ENCODE data around the gene YBX1. TPM values are rescaled to one million over a fixed set of nuclear protein-coding genes. Genes with fewer than 3 reads are reported as not detected.

YBX1 gene
- total RNA-seq: 100 to 1,000 TPM; 227 to 358 (median 293) TPM

DNA sequence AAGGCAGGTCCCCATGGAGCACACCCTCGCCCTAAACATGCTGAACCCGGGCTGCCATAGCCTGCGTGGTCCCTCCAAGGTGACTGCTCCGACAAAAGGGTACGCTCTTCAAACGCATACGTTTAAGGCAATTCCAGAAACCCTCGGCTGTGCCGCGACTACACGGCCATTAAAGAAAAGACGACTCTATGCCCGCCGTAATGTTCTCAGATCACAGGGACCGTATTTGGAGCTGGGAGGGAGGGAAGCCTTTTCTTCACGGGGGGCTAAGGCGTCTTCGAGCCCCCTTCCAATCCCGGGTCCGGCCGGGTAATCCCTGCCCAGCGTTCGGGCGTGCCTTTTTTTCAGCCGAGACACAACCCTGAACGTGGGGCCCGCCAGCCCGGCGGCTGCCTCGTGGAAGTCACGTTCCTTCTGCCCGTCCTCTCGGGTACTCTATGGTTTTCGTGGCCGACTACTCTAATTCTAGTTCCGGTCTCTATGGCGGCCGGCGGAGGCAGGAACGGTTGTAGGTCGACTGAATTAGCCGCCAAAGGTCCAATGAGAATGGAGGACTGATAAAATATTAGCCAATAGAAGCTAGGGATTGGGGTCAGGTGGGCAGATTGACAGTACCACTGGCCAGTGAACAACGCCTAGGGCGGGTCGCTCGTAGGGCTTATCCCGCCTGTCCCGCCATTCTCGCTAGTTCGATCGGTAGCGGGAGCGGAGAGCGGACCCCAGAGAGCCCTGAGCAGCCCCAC, at the start of gene YBX1:
Gene YBX1 (plus strand): TSS at position 678 of the 743 bp plus-strand sequence. CDS start 148 bp downstream, outside the sequence.
- peak; percentile 99 for DNase-seq (ENCODE audit: low spot score in 2 of 2)
- H3K4me3 ChIP-seq (ENCODE audit: low read depth, poor library complexity, severe bottlenecking): peak within 1 kb of the TSS; percentile 71
- 0 to 1% methylated on average over 54 of the region's 54 CpGs for WGBS, 2 donors
- peak in 1 of 2 donors; percentile 12 for TF ChIP-seq POLR2A (IDR thresholded peaks at IDR 0.05)
- TF ChIP-seq, protein P1, sequence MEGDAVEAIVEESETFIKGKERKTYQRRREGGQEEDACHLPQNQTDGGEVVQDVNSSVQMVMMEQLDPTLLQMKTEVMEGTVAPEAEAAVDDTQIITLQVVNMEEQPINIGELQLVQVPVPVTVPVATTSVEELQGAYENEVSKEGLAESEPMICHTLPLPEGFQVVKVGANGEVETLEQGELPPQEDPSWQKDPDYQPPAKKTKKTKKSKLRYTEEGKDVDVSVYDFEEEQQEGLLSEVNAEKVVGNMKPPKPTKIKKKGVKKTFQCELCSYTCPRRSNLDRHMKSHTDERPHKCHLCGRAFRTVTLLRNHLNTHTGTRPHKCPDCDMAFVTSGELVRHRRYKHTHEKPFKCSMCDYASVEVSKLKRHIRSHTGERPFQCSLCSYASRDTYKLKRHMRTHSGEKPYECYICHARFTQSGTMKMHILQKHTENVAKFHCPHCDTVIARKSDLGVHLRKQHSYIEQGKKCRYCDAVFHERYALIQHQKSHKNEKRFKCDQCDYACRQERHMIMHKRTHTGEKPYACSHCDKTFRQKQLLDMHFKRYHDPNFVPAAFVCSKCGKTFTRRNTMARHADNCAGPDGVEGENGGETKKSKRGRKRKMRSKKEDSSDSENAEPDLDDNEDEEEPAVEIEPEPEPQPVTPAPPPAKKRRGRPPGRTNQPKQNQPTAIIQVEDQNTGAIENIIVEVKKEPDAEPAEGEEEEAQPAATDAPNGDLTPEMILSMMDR (IDR thresholded peaks at IDR 0.05): no peak
- intact Hi-C loops (cut with DNase I; ENCODE audit: low total_unique reads): no loop called here

DNA sequence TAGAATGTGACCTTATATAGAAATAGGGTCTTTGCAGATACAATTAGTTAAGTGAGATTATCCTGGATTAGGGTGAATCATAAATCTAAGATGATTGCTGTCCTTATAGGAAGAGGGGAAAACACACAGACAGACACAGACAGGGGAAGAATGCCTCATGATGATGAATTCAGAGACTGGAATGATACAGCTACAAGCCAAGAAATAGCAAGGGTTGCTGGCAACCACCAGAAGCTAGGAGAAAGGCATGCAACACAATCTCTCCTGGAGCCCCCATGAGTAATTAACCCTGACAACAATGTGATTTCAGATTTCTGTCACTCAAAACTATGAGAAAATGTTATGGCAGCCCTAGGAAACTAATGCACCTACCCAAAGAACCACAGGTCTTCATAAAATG, 43.1 kb upstream of the YBX1 start:
- no peak overlapping the region for H3K4me3 ChIP-seq (ENCODE audit: low read depth, poor library complexity, severe bottlenecking)
- intact Hi-C loops (cut with DNase I; ENCODE audit: low total_unique reads): no loop called here
- no peak for DNase-seq (ENCODE audit: low spot score in 2 of 2)
- TF ChIP-seq, protein P1 (IDR thresholded peaks at IDR 0.05): no peak
- no peak for TF ChIP-seq POLR2A (IDR thresholded peaks at IDR 0.05)

DNA sequence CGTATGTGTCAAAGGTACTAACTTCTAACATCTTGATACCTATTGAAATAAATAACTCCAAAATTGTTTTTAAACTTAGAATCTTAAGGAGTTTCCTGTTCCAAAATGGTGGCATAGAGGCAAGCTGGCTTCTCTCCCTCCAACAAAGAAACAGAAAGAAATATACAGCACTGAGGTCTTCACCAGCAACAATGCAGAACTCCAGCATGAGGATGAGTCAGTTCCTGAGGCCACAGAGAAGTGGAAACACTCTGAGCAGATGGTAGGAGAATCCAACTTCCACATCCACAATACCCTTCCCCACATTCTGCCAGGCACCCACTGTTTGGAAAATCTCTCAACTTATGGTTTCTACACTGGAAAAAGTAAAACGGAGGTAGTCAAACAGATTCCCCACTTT, 36.2 kb upstream of the YBX1 start:
- DNase-seq (ENCODE audit: low spot score in 2 of 2): no peak
- intact Hi-C loops (cut with DNase I; ENCODE audit: low total_unique reads): no loop called here
- H3K4me3 ChIP-seq (ENCODE audit: low read depth, poor library complexity, severe bottlenecking): no peak overlapping the region
- no peak for TF ChIP-seq POLR2A (IDR thresholded peaks at IDR 0.05)
- TF ChIP-seq, protein P1 (IDR thresholded peaks at IDR 0.05): no peak
- WGBS, 2 donors: 90 to 94% methylated on average over 2 of the region's 2 CpGs

DNA sequence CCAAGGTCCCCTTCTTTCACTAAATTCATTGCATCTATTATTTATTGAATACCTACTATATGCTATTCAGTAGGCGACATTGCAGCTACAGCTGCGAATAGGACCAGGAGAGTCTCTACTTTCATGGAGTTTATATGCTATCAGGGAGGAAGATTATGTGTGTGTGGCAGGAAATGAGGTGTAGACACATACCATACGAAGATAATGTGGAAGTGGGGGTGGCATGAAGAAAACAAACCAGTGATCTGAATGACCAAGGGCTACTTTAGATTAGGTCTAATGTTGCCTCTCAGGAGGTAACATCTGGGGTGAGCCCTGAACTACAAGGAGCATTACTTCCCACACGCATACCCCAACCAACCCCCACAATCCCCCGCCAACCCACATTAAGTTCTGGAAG, 25.0 kb upstream of the YBX1 start:
- DNase-seq (ENCODE audit: low spot score in 2 of 2): no peak
- intact Hi-C loops (cut with DNase I; ENCODE audit: low total_unique reads): no loop called here
- WGBS, 2 donors: 86 to 88% methylated on average over 5 of the region's 5 CpGs
- TF ChIP-seq, protein P1 (IDR thresholded peaks at IDR 0.05): no peak
- no peak for TF ChIP-seq POLR2A (IDR thresholded peaks at IDR 0.05)
- no peak overlapping the region for H3K4me3 ChIP-seq (ENCODE audit: low read depth, poor library complexity, severe bottlenecking)

DNA sequence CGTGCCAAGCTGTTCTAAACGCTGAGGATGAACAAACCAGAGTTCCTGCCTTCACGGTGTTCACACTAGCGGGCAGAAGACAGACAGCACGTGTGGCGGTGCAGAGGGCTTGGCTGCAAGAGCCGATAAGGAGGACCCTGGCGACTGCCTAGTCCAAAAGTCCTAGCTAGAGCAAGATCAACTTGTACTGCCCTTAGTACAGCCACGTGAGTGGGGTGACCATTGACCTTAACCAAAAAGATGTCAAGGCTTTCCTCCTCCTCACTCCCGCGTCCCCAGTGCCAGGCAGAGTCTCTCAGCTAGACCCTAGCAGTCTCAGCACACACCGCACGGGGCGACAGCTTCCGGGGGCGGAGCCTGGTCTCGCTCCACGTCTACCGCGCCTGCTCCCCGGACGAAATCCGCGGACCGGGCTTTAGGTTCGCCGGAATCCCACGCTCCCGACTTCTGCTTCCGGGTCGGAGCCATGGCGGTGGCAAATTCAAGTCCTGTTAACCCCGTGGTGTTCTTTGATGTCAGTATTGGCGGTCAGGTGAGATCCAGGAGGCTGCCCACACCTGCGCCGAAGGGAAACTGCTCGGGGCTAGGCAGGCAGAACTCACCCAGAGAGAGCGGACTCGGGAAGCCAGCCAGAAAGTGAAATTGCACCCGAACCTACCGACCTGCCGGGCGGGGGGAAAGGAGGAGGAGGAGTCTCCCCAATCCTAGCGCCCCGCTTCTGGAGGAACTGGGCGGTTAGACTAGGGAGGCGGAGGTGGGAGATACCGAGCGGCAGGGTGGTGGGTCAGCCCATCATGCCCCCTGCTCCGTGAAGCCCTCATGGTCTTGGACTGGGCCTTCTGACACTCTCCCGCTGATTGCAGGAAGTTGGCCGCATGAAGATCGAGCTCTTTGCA, 24.0 kb upstream of the YBX1 start, which contains the start of gene PPIH:
Gene PPIH (plus strand): TSS at position 443 of the 896 bp plus-strand sequence. CDS start 24 bp downstream, at position 467.
- peak; percentile 94 to 99 for DNase-seq (ENCODE audit: low spot score in 2 of 2)
- WGBS, 2 donors: 0 to 1% methylated on average over 43 to 53 of the region's 53 CpGs
- H3K4me3 ChIP-seq (ENCODE audit: low read depth, poor library complexity, severe bottlenecking): peak within 1 kb of the TSS; percentile 65
- TF ChIP-seq, protein P1 (IDR thresholded peaks at IDR 0.05): peak in 1 of 3 donors; percentile 25
- TF ChIP-seq POLR2A (IDR thresholded peaks at IDR 0.05): no peak
- intact Hi-C loops (cut with DNase I; ENCODE audit: low total_unique reads): no loop called here
